HG02759 (cell line): Measurements from ENCODE around the gene OSBPL3.
"Not testable (repeated sequence)": the region's sequence is repeated elsewhere in the genome, so short reads cannot be mapped to it uniquely, and the experiment has no call there.

ENCODE experiments used
- ATAC-seq: cut with Tn5 transposase; IDR thresholded peaks from one replicate; pipeline ENCODE4 v1.9.1; 2021; ENCODE audit warnings: mild to moderate bottlenecking, moderate library complexity; ENCODE audit not compliant: unreplicated experiment

OSBPL3 gene, protein sequence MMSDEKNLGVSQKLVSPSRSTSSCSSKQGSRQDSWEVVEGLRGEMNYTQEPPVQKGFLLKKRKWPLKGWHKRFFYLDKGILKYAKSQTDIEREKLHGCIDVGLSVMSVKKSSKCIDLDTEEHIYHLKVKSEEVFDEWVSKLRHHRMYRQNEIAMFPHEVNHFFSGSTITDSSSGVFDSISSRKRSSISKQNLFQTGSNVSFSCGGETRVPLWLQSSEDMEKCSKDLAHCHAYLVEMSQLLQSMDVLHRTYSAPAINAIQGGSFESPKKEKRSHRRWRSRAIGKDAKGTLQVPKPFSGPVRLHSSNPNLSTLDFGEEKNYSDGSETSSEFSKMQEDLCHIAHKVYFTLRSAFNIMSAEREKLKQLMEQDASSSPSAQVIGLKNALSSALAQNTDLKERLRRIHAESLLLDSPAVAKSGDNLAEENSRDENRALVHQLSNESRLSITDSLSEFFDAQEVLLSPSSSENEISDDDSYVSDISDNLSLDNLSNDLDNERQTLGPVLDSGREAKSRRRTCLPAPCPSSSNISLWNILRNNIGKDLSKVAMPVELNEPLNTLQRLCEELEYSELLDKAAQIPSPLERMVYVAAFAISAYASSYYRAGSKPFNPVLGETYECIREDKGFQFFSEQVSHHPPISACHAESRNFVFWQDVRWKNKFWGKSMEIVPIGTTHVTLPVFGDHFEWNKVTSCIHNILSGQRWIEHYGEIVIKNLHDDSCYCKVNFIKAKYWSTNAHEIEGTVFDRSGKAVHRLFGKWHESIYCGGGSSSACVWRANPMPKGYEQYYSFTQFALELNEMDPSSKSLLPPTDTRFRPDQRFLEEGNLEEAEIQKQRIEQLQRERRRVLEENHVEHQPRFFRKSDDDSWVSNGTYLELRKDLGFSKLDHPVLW

DNA sequence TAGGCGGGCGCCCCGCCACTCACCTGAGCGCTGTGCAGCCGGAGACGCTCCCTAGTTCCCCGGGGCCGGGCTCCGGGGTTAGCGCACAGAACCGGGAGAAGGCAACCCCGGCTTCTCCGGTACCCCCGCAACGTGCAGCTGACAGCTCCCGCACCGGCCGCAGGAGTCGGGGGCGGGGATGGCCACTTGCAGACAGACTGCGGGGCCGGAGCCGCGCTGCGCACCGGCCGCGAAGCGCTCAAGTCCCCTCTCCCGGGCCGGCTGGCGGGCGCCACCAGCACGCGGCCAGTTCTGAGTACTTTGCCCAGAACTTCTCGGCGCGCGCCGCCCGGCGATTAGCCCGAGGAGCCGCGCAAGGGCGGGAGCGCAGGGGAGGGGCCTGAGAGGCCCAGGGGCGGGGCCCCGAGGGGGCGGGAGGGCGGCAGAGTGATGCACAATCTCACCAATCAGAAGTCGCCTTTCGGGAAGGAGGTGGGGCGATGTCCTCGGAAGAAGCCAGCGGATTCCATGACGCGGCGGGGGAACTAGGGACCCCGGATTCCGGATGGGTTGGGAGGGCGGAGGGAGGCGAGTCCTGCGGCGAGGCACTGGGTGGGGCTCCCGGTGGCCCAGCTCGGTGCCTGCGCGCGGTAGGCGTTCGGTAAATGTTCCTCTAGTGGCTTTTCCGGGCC lies at the start of gene OSBPL3:
OSBPL3 (minus strand) TSS at position 316 of the 671 bp plus-strand sequence. CDS start 87,706 bp downstream, outside the sequence.
- peak; percentile 76 for ATAC-seq

GRCh38 chr7:25029075-25029474 lies 49.1 kb upstream of the OSBPL3 start:
- no peak for ATAC-seq

- ATAC-seq, result no peak
These were observed 48.5 kb upstream of the OSBPL3 start for GRCh38 chr7:25028370-25029021.

GRCh38 chr7:25026156-25026555 lies 46.2 kb upstream of the OSBPL3 start:
- ATAC-seq, result no peak

- no peak for ATAC-seq
These were observed 45.3 kb upstream of the OSBPL3 start for GRCh38 chr7:25025218-25025671.

GRCh38 chr7:25024066-25024465 lies 44.1 kb upstream of the OSBPL3 start:
- ATAC-seq, result no peak

- not testable (repeated sequence) for ATAC-seq
These were observed 37.7 kb upstream of the OSBPL3 start for GRCh38 chr7:25017671-25018070.

- ATAC-seq, result no peak
These were observed 34.8 kb upstream of the OSBPL3 start for GRCh38 chr7:25014756-25015155.

GRCh38 chr7:25012710-25013109 lies 32.7 kb upstream of the OSBPL3 start:
- not testable (repeated sequence) for ATAC-seq

GRCh38 chr7:25012254-25012653 lies 32.3 kb upstream of the OSBPL3 start:
- ATAC-seq, result no peak

GRCh38 chr7:25009257-25009656 lies 29.3 kb upstream of the OSBPL3 start:
- ATAC-seq, result no peak

GRCh38 chr7:25007668-25008067 lies 27.7 kb upstream of the OSBPL3 start:
- ATAC-seq, result no peak

GRCh38 chr7:25006276-25006675 lies 26.3 kb upstream of the OSBPL3 start:
- no peak for ATAC-seq

DNA sequence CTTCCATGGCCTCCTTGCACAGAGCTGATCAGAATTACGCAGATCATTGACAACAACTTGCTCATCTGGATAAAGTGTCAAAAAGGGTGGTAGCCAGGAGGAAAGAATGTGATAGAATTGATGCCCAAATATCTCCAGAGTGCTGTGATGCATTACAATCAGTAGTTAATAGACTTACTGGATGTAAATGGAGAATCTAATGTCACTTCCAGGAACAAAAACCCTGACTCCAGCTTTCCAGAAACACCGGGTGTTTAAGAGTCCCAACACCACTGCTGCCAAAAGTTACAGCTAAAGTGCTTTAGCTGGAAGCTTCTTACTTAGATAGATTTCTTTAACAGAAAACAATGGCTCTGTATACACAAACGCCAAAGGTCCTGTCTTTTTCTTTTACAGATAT lies 25.7 kb upstream of the OSBPL3 start:
- ATAC-seq, result no peak

DNA sequence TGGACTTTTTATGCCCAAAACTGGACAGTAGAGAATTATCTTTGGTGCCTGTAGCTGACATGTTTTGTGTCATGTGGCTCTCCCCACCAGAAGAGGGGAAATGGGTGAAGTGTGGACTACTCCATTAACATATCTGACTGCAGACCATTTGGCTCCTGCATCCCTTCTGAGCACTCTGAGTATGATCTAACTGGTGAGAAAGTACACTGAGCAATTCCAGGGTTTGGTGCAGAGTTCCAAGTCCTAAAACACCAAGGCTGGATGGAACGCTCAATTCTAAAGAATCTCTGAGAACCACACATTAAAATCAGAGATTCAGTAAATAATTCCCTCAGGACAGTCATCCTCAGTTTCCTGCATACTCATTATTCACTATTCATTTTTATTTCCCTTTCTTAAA lies 22.8 kb upstream of the OSBPL3 start:
- no peak for ATAC-seq

DNA sequence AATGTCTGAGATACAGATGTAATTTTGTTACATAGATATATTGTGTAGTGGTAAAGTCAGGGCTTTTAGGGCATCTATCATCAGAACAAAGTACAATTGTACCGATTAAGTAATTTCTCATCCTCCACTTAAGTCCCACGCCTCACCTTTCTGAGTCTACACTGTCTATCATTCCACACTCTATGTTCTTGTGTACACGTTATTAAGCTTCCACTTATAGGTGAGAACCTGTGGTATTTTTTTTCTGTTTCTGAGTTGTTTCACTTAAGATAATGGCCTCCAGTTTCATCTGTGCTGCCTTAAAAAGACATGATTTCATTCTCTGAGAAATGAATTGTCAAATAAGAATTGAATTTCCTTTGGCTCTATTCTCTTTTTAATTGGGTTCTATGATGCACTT lies 15.5 kb upstream of the OSBPL3 start:
- no peak for ATAC-seq

DNA sequence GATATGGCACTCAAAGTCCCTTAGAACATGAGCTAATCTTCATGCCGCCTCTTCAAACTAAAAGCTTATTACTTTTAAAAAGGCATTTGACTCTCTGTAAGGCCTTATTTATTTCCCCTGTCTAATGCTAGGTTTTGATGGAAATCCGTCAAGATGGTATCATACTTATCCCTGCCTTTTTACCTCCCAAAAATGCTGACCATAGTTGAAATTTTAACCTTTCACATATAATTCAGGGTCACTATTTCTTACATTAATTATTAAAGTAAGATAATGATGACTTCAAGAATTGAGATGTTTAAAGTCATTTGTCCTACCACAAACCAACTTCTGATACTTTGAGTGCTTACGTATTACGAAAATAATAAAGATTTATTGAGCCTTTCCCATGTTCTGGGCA lies 12.3 kb upstream of the OSBPL3 start:
- ATAC-seq, result no peak

GRCh38 chr7:24991353-24991752 lies 11.4 kb upstream of the OSBPL3 start:
- no peak for ATAC-seq

GRCh38 chr7:24987331-24987842 lies 7.4 kb upstream of the OSBPL3 start:
- no peak for ATAC-seq

- no peak for ATAC-seq
These were observed 2.9 kb upstream of the OSBPL3 start for GRCh38 chr7:24982917-24983316.
